Transverse colon (tissue), 4 donors: ENCODE measurements around the gene ARMC5. TPM values are rescaled to one million over a fixed set of nuclear protein-coding genes. Genes with fewer than 3 reads are reported as not detected.
"Not testable (repeated sequence)": the region's sequence is repeated elsewhere in the genome, so short reads cannot be mapped to it uniquely, and the experiment has no call there.

ENCODE experiments used
- DNase-seq: peaks from one replicate; pipeline ENCODE4 v3.0.0-alpha.2; 2019
- H3K27ac ChIP-seq, 4 donors: fragments of 200-600 bp; sonication (generic); 2 replicates each; pipeline ENCODE4 v1.5.1; 2016 to 2018; ENCODE audit warnings: inconsistent platforms in 4 of 4
- H3K27me3 ChIP-seq: fragments of 200-600 bp; sonication (generic); 2 replicates; pipeline ENCODE4 v1.5.1; 2017; ENCODE audit warnings: inconsistent platforms
- H3K36me3 ChIP-seq, 4 donors: fragments of 200-600 bp; sonication (generic); 2 replicates each; pipeline ENCODE4 v1.5.1; 2017 to 2019; ENCODE audit warnings: inconsistent platforms in 4 of 4
- H3K4me1 ChIP-seq, 4 donors: fragments of 200-600 bp; sonication (generic); 2 replicates each; pipeline ENCODE4 v1.5.1; 2017 to 2020; ENCODE audit warnings: inconsistent platforms in 4 of 4
- H3K4me3 ChIP-seq, 4 donors: fragments of 200-600 bp; sonication (generic); 1 replicate in 1 of 4; 2 replicates in 3 of 4; pipeline versions ENCODE4 v1.5.1 to v1.6.1; 2017 to 2019; ENCODE audit warnings: inconsistent platforms in 4 of 4
- H3K9me3 ChIP-seq, 2 donors: fragments of 200-600 bp; sonication (generic); 2 replicates each; pipeline ENCODE4 v1.5.1; 2017 to 2019; ENCODE audit warnings: inconsistent platforms in 2 of 2
- EP300 ChIP-seq: sonication (generic); formaldehyde crosslinking; IDR thresholded peaks from one replicate; pipeline ENCODE4 v1.6.1; 2017; ENCODE audit warnings: antibody characterized with exemption, low read depth
- POLR2A ChIP-seq: fragments of 450-650 bp; IDR thresholded peaks from one replicate; pipeline ENCODE4 v1.6.1; 2016; ENCODE audit warnings: antibody characterized with exemption, mild to moderate bottlenecking, moderate library complexity
- POLR2AphosphoS5 ChIP-seq, 3 donors: sonication (generic); formaldehyde crosslinking; IDR thresholded peaks; one replicate each; pipeline ENCODE4 v1.6.1; 2016; ENCODE audit warnings: antibody characterized with exemption in 3 of 3
- WGBS, 2 donors: methylation state at CpG; one replicate each; pipeline ENCODE4 v1.1.5; 2018; ENCODE audit warnings: low coverage in 1 of 2; 5-methylcytosine and 5-hydroxymethylcytosine counted together
- in situ Hi-C, 4 donors: fragments of 200-750 bp; cut with MboI; loops; one replicate each; pipeline versions ENCODE4 v1.15.0 to v1.15.1; 2017; ENCODE audit warnings: low sequenced_read_pairs in 3 of 4, low pct_ligation_motif_present in 1 of 4, low pct_unique_long_range_greater_than_20kb in 1 of 4
- intact Hi-C: fragments of 100-400 bp; cut with DNase I; formaldehyde crosslinking; loops from one replicate; pipeline ENCODE4 v1.15.1; 2023; ENCODE audit warnings: low total_unique reads
- total RNA-seq, 4 donors: library from RNA; depleted of rRNA; stranded (reverse); fragments of >200 nt; gene quantifications; one replicate each; pipeline ENCODE4 v1.1.0, GENCODE V29; 2016
- TF ChIP-seq, protein P1 (sequence below), 5 experiments: fragments of 200-600 bp in 3 of 5; fragments of 450-650 bp in 2 of 5; sonication (generic) in 3 of 5; IDR thresholded peaks; 1 replicate in 2 of 5; 2 replicates in 3 of 5; pipeline ENCODE4 v1.5.1; 2016 to 2017; ENCODE audit warnings: antibody characterized with exemption in 5 of 5, inconsistent platforms in 3 of 5, mild to moderate bottlenecking in 2 of 5, moderate library complexity in 1 of 5

ARMC5 gene
- total RNA-seq, 4 donors from 2014 or later: 3.2 to 17.6 (median 8.4) TPM

DNA sequence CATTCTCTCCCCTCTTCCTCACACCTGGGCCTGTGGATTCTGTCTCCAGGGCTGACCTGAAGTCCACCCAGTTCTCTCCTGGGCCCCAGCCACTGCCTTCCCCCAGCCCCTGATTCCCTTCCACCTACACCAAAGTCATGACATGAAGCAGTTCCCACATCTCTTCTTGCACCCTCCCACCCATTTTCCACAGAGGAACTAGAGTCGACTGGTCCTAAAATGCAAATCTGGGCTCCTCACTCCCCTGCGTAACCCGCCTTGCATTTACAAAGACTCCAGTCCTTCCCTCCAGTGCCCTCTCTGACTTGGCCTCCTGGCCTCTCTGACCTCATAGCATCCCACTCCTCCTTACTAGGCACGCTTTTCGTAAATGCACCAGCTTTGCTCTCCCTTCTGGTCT is 45.9 kb upstream of the ARMC5 start:
- H3K27me3 ChIP-seq: peaks cover 4% of the 10 kb centered on the region
- H3K27ac ChIP-seq: no peak overlapping the region
- no peak overlapping the region for H3K4me3 ChIP-seq
- H3K9me3 ChIP-seq: no peaks in the 10 kb centered on the region
- TF ChIP-seq POLR2A (no peak), EP300 (no peak), POLR2AphosphoS5 (IDR thresholded peaks at IDR 0.05) (no peak)
- TF ChIP-seq, protein P1, sequence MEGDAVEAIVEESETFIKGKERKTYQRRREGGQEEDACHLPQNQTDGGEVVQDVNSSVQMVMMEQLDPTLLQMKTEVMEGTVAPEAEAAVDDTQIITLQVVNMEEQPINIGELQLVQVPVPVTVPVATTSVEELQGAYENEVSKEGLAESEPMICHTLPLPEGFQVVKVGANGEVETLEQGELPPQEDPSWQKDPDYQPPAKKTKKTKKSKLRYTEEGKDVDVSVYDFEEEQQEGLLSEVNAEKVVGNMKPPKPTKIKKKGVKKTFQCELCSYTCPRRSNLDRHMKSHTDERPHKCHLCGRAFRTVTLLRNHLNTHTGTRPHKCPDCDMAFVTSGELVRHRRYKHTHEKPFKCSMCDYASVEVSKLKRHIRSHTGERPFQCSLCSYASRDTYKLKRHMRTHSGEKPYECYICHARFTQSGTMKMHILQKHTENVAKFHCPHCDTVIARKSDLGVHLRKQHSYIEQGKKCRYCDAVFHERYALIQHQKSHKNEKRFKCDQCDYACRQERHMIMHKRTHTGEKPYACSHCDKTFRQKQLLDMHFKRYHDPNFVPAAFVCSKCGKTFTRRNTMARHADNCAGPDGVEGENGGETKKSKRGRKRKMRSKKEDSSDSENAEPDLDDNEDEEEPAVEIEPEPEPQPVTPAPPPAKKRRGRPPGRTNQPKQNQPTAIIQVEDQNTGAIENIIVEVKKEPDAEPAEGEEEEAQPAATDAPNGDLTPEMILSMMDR (IDR thresholded peaks at IDR 0.05): no peak
- no peak for DNase-seq
- no peaks in the 10 kb centered on the region for H3K36me3 ChIP-seq
- in situ Hi-C loops (no loop called here), intact Hi-C loops (no loop called here)
- WGBS, 2 donors: 89 to 92% methylated on average over 5 of the region's 5 CpGs
- no peaks in the 10 kb centered on the region for H3K4me1 ChIP-seq

DNA sequence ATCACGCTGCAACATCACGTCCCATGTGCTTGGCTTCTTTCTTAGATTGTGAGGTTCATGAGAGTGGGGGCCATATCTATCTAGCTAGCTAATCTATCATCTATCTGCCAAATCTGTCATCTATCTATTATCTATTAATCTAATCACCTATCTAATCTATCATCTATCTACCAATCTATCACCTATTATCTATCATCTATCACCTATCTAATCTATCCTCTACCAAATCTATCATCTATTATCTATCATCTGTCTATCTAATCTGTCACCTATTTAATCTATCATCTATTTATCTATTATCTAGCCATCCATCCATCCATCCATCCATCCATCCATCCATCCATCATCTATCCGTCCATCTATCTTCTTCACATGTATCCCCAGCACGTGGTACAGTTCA is 45.4 kb upstream of the ARMC5 start:
- intact Hi-C loops: no loop called here
- H3K27me3 ChIP-seq: peaks cover 4% of the 10 kb centered on the region
- no peaks in the 10 kb centered on the region for H3K9me3 ChIP-seq
- in situ Hi-C loops: no loop called here
- H3K27ac ChIP-seq: no peak overlapping the region
- TF ChIP-seq, protein P1 (IDR thresholded peaks at IDR 0.05): no peak
- TF ChIP-seq POLR2A (no peak), EP300 (no peak), POLR2AphosphoS5 (IDR thresholded peaks at IDR 0.05) (no peak)
- 83 to 86% methylated on average over 3 to 4 of the region's 4 CpGs for WGBS, 2 donors
- H3K4me1 ChIP-seq: no peaks in the 10 kb centered on the region
- no peaks in the 10 kb centered on the region for H3K36me3 ChIP-seq
- H3K4me3 ChIP-seq: no peak overlapping the region
- DNase-seq: no peak

DNA sequence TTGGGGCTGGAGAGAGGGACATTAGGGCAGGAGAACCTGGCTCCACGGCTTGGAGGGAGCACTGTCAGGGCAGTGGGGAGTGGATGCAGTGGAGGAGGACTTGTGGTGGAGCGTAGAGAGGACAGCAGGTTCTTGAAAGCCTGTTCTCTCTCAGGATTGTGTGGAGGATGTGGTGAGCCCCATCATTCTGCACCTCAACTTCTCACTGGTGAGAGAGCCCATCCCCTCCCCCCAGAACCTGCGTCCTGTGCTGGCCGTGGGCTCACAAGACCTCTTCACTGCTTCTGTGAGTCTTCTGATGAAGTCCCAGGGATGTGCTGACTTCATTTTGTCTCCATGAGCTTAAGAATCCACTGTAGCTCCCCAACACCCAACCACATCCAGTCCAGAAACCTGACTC is 44.6 kb upstream of the ARMC5 start:
- Histone ChIP-seq H3K4me3 (no peak overlapping the region), H3K36me3 (no peaks in the 10 kb centered on the region), H3K27me3 (peaks cover 4% of the 10 kb centered on the region), H3K4me1 (no peaks in the 10 kb centered on the region), H3K9me3 (no peaks in the 10 kb centered on the region), H3K27ac (no peak overlapping the region)
- in situ Hi-C loops: no loop called here
- 43 to 73% methylated on average over 2 to 4 of the region's 4 CpGs for WGBS, 2 donors
- DNase-seq: peak; percentile 23
- TF ChIP-seq EP300 (no peak), POLR2AphosphoS5 (IDR thresholded peaks at IDR 0.05) (no peak), POLR2A (no peak)
- TF ChIP-seq, protein P1 (IDR thresholded peaks at IDR 0.05): no peak
- intact Hi-C loops: loop anchor here (5.0 kb wide), 1 partner anchor 652 kb away; the partner anchor contains the start of genes CFAP119 and RNF40

DNA sequence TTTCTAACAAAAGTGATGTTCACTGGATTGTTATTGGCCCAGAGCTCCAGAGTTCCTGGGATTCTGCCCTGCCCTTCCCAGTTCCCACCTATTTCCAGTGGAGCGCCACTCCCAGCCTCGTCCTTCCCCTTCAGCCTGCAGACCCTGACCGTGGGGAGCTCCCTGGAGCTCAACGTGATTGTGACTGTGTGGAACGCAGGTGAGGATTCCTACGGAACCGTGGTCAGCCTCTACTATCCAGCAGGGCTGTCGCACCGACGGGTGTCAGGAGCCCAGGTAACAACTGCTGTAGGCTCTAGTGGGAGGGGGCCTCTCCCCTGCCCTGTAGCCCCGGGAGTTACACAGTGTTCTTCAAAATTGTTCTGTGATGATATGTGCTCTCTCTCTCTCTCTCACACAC is 42.9 kb upstream of the ARMC5 start:
- Histone ChIP-seq H3K4me1 (no peaks in the 10 kb centered on the region), H3K27me3 (peaks cover 4% of the 10 kb centered on the region), H3K27ac (no peak overlapping the region), H3K36me3 (no peaks in the 10 kb centered on the region), H3K4me3 (no peak overlapping the region), H3K9me3 (no peaks in the 10 kb centered on the region)
- 82% methylated on average over 11 of the region's 11 CpGs; no CpG with 5 or more reads in 1 of the 2 donors for WGBS, 2 donors
- intact Hi-C loops (loop anchor here (5.0 kb wide), 1 partner anchor 654 kb away; the partner anchor contains the start of genes CFAP119 and RNF40), in situ Hi-C loops (no loop called here)
- no peak for DNase-seq
- no peak for TF ChIP-seq POLR2A
- no peak for TF ChIP-seq EP300
- TF ChIP-seq POLR2AphosphoS5 (IDR thresholded peaks at IDR 0.05): no peak
- TF ChIP-seq, protein P1 (IDR thresholded peaks at IDR 0.05): no peak

DNA sequence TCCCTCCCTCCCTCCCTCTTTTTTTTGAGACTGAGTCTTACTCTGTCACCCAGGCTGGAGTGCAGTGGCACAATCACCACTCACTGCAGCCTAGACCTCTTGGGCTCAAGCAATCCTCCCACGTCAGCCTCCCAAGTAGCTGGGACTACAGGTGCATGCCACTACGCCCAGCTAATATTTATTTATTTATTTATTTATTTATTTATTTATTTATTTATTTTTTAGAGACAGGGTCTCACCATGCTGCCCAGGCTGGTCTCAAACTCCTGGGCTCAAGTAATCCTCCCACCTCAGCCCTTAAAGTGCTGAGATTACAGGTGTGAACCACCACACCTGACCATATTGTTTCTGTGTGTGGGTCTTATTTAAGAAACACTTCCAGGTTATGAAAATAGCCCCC is 42.3 kb upstream of the ARMC5 start:
- H3K36me3 ChIP-seq, H3K27ac ChIP-seq, H3K4me3 ChIP-seq, DNase-seq, H3K27me3 ChIP-seq, H3K9me3 ChIP-seq, H3K4me1 ChIP-seq, in situ Hi-C loops: not testable (repeated sequence)
- WGBS, 2 donors: 79 to 82% methylated on average over 2 of the region's 2 CpGs
- intact Hi-C loops: loop anchor here (5.0 kb wide), 1 partner anchor 655 kb away; the partner anchor contains the start of genes CFAP119 and RNF40
